ENCODE measurements around the gene CAMK1D.
A peak's percentile ranks its signal among the peaks of the same experiment; 100 is the strongest.
"Not testable (repeated sequence)": the region's sequence is repeated elsewhere in the genome, so short reads cannot be mapped to it uniquely, and the experiment has no call there.

Gene CAMK1D

DNA sequence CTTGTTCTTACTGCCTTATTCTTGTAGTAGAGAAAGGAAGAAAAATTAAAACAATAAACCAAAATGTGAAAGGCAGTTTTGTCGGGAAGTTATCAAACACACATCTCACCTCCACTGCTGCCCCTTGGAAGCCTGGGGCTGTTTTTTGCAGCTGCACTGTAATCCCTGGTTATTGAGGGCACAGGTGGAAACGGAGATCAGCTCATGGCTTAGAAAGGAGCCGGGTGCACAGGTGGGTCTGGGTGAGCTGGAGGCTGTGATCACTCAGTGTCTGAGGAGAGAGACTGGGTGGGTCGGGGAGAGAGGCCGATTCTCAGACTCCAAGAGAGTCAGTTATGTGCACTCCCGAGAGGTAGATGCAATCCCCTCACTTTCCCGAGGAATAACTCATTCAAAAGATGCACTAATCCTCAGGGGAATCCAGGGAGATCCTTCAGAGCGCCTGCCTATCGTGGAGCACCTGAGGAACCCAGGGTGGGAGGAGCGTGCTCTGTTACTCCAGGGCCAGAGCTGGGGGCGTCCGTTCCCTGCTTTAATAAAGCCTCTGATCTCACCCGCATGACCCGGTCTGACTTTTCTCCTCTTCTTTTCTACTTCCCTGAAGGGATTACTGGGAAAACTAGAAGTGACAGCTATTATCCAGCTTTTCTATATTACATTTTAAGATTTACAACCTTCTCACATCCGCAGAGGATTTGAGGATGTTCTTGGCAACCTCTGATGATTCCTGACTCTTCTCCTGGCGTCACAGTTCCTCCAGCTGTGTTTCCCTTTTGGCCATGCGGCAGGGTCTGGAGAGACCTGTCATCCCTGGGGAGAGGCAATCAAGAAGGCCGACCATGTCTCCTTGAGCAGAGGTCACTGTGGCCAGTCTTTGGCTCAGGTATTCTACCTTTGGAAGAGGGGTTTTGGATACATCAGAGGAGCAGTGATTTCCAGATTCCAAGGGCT is 82.1 kb downstream of the CAMK1D start:
- no peak for DNase-seq

DNA sequence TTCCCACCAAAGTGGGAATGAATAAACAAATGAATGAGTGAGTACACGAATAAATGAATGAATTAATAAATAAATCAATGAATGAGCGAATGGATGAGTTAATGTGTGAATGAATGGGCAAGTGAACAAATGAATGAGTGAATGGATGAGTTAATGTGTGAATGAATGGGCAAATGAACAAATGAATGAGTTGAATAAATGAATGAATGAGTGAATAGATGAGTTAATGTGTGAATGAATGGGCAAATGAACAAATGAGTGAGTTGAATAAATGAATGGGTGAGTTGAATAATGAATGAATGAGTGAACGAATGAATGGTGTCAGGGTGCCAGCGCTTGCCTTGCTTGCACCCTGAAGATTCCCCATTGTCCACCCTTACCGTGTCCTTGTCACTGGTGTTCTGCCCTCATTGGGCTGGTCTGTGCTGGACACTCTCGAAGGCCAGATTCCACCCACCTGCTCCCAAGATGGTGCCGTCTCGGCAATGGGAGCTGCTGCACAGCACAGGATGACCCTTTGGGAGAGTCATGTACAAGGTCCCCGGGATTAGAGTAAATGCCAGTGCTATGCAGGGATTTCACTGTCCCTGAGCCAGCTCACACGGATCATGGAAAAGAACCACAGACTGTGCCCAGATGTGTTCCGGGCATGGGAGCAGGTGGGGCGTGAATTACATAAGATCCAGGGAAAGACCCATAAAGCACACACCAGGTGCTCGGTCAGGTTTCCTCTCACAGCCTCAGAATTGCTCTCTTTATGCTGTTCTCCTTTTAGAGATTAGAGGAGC is 83.2 kb downstream of the CAMK1D start:
- no peak for DNase-seq

- no peak for DNase-seq
Observed at GRCh38 chr10:12434277-12434676, 84.9 kb downstream of the CAMK1D start.

DNA sequence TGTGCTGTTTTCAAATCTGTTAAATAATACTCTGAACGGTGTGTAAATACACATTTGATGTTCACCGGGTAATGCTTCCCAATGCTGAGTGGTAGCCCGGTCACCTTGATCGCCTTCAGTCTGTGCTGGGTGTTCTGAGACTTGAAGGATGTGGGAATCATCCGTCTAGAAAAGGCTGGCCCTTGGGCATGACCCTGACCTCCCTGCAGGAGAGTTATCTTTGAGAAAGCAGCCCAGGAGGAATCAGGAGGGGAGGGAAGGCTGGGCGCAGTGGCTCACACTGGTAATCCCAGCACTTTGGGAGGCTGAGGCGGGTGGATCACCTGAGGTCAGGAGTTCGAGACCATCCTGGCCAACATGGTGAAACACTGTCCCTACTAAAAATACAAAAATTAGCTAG is 85.3 kb downstream of the CAMK1D start:
- DNase-seq: not testable (repeated sequence)

DNA sequence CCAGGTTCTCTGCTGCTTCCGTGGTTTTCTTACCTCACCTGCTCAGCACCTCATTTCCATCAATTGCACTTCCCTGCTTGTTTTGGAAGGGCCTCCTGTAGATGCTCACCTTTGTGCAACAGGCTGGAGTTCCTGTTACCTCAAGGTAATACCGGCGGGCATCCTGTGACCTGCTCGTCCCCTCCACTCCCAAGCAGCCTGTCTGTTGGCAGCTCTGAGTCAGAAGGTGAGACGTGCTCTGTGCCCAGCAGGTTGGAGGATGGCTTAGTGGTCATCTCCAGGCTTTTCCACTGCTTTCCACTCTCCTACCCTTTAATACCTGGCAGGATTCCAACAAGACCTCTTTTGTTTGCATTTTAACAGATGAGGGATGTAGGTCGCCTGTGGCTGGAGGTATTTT is 86.0 kb downstream of the CAMK1D start:
- no peak for DNase-seq

- no peak for DNase-seq
Observed at GRCh38 chr10:12438919-12439692, 89.8 kb downstream of the CAMK1D start.

GRCh38 chr10:12439767-12440166 is 90.4 kb downstream of the CAMK1D start:
- DNase-seq: not testable (repeated sequence)

DNA sequence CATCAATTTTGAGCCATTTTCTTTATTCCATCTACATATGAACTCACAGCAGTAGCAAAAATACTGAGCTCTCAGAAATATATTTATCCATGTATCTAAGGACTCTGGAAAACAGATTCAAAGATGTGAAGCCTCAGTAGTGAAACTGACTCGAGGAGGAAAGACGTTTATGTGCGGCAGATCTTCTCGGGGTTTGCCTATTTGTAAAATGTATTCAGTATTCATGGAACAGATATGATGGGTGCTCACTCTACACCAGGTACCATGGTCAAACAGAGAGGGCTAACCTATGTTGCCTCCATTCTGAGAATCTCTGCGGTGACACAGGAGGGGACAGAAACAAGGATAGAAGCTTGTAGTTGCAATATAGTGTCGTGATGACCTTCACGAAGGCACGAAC is 93.7 kb downstream of the CAMK1D start:
- no peak for DNase-seq

DNA sequence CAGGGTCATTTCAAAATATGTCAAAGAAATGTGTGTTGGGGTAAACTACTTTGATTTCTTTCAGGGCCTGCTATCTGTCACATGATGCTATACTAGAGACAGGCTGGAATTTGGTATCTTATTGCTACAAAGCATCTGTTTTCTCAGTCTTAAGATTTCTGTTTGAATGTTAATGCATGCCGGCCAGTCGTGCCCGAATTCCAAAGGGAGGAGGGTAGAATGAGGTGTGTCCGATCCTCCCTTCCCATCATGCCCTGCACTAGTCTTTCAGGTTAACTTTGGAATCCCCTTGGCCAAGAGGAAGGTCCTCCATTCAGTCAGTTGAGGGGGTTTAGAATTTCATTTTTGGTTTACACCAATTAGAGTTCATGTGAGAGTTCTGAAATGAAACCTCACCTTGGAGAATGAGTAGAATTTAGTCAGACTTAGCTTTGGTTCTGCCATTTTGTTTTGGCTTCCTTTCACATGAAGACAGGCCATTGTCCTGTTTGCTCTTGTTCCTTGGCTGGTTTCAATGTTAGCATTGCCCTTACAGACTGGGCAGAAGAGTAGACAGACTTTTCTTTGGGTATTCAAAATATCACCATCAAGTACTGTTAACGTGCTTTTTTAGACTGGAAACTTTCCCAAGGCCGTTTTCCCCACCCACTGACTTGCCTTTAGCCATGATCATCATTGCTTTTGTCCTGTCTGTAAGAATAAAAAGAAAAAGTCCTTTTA is 95.8 kb downstream of the CAMK1D start:
- no peak for DNase-seq

DNA sequence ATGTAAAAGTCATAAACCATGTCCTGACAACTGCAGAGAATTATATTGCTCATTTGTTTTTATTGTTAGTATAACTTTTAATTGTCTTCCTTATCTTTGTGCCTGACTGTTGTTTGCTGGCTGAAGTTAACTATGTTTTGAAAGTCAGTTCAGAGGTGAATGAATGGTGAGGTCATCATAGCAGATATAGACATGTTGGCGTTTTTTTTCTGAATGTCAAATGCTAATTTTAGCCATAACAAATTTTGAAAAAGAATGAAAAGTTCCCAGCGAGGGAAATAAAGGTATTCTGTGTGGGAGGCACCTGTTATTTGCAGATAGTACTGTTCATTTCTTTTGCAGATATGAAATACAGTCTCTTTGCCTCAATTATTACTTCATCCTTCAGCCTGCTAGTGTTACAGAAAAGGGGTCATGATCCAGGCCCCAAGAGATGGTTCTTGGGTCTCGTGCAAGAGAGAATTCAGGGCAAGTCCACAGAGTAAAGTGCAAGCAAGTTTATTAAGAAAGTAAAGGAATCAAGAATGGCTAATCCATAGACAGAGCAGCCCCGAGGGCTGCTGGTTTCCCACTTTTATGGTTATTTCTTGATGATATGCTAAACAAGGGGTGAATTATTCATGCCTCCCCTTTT is 96.5 kb downstream of the CAMK1D start:
- no peak for DNase-seq

GRCh38 chr10:12448340-12448728 is 99.0 kb downstream of the CAMK1D start:
- DNase-seq: no peak

GRCh38 chr10:12448729-12449391 is 99.5 kb downstream of the CAMK1D start:
- peak; percentile 35 for DNase-seq

GRCh38 chr10:12455318-12455717 is 106.0 kb downstream of the CAMK1D start:
- DNase-seq: no peak

DNA sequence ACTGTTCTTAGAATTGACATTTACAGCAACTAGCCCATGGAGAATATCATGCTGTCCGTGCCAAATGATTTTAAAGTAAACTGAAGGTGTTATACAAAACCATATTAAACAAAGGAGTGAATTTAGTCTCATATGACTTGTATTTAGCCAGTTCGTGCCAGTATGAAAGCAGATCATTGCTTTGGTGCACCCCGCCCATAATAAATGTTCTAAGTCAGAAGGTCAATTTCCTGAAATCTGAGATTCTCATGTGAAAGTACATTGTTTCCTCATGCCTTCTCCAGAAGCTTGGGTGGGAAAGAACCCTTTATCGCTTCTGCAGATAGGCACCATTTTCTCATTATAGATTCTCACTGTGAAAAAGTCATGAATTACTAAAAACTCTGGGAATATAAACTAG is 106.4 kb downstream of the CAMK1D start:
- no peak for DNase-seq

- no peak for DNase-seq
Observed at GRCh38 chr10:12459340-12459739, 110.0 kb downstream of the CAMK1D start.

DNA sequence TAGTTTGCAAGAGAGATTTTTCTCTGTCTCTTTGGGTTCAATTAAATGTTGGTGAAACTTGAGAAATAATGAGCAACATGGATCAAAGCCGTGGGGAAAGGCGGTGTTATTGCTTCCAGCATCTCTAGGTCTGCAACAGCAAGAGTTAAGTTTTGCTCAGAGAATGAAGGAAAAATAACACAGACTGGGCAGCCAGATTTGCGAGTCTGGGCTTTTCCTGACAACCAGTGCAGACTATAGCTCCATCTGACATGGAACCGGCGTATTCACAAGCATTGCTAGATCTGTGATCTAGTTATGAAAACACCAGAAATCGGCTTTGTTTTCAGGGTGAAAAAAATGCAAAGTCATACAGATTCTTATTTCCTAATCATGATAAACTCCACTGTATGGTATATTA is 110.4 kb downstream of the CAMK1D start:
- no peak for DNase-seq

GRCh38 chr10:12463459-12463838 is 114.1 kb downstream of the CAMK1D start:
- DNase-seq: no peak

DNA sequence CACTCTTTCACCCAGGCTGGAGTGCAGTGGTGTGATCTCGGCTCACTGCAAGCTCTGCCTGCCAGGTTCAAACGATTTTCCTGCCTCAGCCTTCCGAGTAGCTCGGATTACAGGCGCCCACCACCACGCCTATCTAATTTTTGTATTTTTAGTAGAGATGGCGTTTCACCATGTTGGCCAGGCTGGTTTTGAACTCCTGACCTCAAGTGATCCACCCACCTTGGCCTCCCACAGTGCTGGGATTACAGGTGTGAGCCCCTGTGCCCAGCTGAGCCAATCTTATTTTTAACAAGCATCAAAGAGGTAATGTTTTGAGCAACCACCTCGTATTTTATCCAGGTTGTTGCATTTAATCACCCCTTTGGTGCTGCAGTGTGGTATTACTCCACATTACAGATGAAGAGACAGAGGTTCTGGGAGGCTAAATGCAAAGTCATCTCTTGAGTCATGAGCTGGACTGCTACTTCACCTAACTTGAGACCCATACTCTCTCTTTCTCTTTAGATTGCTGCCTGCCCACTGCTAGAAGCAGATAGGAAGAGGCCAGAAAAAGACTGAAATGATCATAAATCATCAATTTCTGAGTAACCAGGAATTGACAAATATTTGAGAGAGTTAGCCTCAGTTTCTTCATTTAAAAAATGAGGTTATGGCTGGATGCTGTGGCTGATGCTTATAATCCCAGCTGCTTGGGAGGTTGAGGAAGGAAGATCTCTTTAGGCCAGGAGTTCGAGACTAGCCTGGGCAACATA is 116.2 kb downstream of the CAMK1D start:
- DNase-seq: no peak

DNA sequence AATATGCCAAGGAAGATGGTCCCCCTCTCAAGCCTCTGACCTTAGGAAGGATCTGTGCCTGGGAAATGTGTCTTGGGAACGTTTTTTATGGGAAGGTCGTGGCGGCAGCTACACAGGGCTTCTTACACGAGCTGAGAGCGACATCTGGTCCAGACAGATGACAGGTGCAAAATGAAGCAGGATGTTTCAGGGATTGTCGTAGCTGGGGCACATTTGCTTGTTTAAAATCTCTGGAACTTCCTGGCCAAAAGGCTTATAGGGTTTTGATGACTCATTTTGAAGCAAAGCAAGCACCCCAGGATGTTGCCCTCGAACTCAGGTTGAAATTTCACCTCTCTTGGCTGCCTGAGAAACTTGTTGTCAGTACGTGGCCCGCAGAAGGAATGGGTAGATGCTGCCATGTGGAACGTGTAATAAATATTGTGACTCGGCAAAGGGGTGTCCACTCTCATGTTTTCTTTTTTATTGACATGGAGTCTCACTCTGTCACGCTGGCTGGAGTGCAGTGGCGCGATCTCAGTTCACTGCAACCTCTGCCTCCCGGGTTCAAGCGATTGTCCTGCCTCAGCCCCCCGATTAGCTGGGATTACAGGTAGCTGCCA is 117.5 kb downstream of the CAMK1D start:
- no peak for DNase-seq

DNA sequence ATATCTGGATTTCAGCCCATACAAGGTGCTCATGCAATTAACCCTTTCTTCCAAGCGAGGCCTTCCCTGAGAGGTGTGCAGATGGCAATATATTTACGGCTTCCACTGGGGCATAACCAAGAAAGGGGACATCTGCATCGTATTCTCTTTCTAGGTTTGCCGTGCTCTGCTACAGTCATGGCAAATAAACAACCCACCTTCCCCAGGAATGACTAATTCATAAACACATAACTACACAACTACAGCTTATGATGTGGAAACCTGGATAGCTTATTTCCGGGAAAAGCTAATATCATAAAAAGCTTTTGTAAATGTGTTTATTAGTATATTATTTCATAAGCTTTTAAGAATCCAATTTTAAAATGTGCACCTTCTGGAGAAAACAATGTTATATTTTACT is 120.0 kb downstream of the CAMK1D start:
- DNase-seq: no peak

Measured in effector CD8-positive, alpha-beta T cell (primary cell).